Endothelial cell of umbilical vein (primary cell): ENCODE measurements around the gene EEFSEC. TPM values are rescaled to one million over a fixed set of nuclear protein-coding genes. Genes with fewer than 3 reads are reported as not detected.

Experiments
- BruUV-seq: library from RNA; stranded (reverse); fragments of 400-500 nt; replicated peaks from 2 replicates; lab custom pipeline; 2021; lab: Mats Ljungman, UMichigan
- CTCF ChIA-PET: fragments of 300-600, 350-600 bp; sonication (Branson Sonifier 250); formaldehyde crosslinking; loops from one replicate; lab custom pipeline; 2021; ENCODE audit warnings: antibody characterized with exemption, inconsistent platforms; lab: Charles Lee
- POLR2A ChIA-PET: fragments of 300-600, 350-600 bp; sonication (Branson Sonifier 250); formaldehyde crosslinking; loops from one replicate; lab custom pipeline; 2021; ENCODE audit warnings: antibody characterized with exemption, inconsistent platforms; lab: Charles Lee
- DNase-seq: peaks from one replicate; pipeline ENCODE4 v3.0.0-alpha.2; 2011; ENCODE audit warnings: low read depth, low spot score
- FAIRE-seq: peaks from 2 replicates; lab custom pipeline; 2011; peaks lifted over from hg19 to GRCh38; lab: Jason Lieb, UNC
- H2AFZ ChIP-seq: 2 replicates; pipeline ENCODE4 v1.6.0; 2012; ENCODE audit warnings: low read depth, low read length, control low read depth, inconsistent platforms
- H3K27ac ChIP-seq: 2 replicates; pipeline ENCODE4 v1.5.1; 2011; ENCODE audit warnings: low read depth, mild to moderate bottlenecking, control low read depth, low read length, moderate library complexity; ENCODE audit not compliant: insufficient read depth
- H3K27me3 ChIP-seq, 2 experiments: 2 replicates each; pipeline versions ENCODE4 v1.6.0 to v1.6.1; 2011; ENCODE audit warnings: low read length in 2 of 2, mixed read lengths in 1 of 2; ENCODE audit not compliant: control insufficient read depth in 2 of 2, insufficient read depth in 2 of 2
- H3K36me3 ChIP-seq, 2 experiments: 2 replicates in 1 of 2; 3 replicates in 1 of 2; pipeline ENCODE4 v1.5.1; 2011; ENCODE audit warnings: low read length in 2 of 2, mild to moderate bottlenecking in 1 of 2, moderate library complexity in 1 of 2; ENCODE audit not compliant: control insufficient read depth in 2 of 2, insufficient read depth in 2 of 2; ENCODE audit errors: extremely low read depth in 1 of 2
- H3K4me1 ChIP-seq: 3 replicates; pipeline ENCODE4 v1.5.1; 2011; ENCODE audit warnings: mild to moderate bottlenecking, low read length; ENCODE audit not compliant: control insufficient read depth, insufficient read depth; ENCODE audit errors: extremely low read depth
- H3K4me2 ChIP-seq: 2 replicates; pipeline ENCODE4 v1.6.1; 2011; ENCODE audit warnings: low read length, control low read depth, mixed read lengths; ENCODE audit not compliant: insufficient read depth
- H3K4me3 ChIP-seq, 3 experiments: fragments of 200-600 bp in 1 of 3; sonication (generic), shearing (Covaris generic) in 1 of 3; replicated peaks in 1 of 3; 2 replicates each; pipeline ENCODE4 v1.5.1; 2011 to 2016; ENCODE audit warnings: control low read depth in 3 of 3, low read length in 3 of 3, mild to moderate bottlenecking in 2 of 3, inconsistent platforms in 1 of 3, low read depth in 1 of 3, moderate library complexity in 1 of 3; ENCODE audit not compliant: insufficient read depth in 1 of 3
- H3K79me2 ChIP-seq: 2 replicates; pipeline ENCODE4 v1.6.0; 2012; ENCODE audit warnings: low read length, inconsistent platforms; ENCODE audit not compliant: control insufficient read depth, insufficient read depth
- H3K9ac ChIP-seq: replicated peaks from 2 replicates; pipeline ENCODE3; 2011; ENCODE audit warnings: low read length, control low read depth; ENCODE audit not compliant: insufficient read depth; ENCODE audit errors: extremely low read depth
- H3K9me1 ChIP-seq: replicated peaks from 3 replicates; pipeline ENCODE4 v1.6.0; 2011; ENCODE audit warnings: mild to moderate bottlenecking, low read length; ENCODE audit not compliant: control insufficient read depth, insufficient read depth; ENCODE audit errors: extremely low read depth
- H3K9me3 ChIP-seq: replicated peaks from 2 replicates; pipeline ENCODE4 v1.5.1; 2012; ENCODE audit warnings: low read length, inconsistent platforms; ENCODE audit not compliant: control insufficient read depth, insufficient read depth
- H4K20me1 ChIP-seq: replicated peaks from 2 replicates; pipeline ENCODE3; 2011; ENCODE audit warnings: mild to moderate bottlenecking, low read length; ENCODE audit not compliant: control insufficient read depth, insufficient read depth; ENCODE audit errors: extremely low read depth
- CTCF ChIP-seq, 2 donors: IDR thresholded peaks; 1 replicate in 1 of 2; 2 replicates in 1 of 2; pipeline ENCODE4 v1.5.1; 2011; ENCODE audit warnings: low read length in 2 of 2, mild to moderate bottlenecking in 2 of 2, moderate library complexity in 2 of 2, control low read depth in 1 of 2, inconsistent platforms in 1 of 2, low read depth in 1 of 2; ENCODE audit not compliant: insufficient read depth in 1 of 2; ENCODE audit errors: extremely low read depth in 1 of 2
- EZH2 ChIP-seq: IDR thresholded peaks from 2 replicates; pipeline ENCODE4 v1.6.1; 2012; ENCODE audit warnings: borderline replicate concordance, low read depth, mild to moderate bottlenecking, moderate library complexity, low read length, inconsistent platforms; ENCODE audit not compliant: severe bottlenecking
- FOS ChIP-seq: IDR thresholded peaks from 2 replicates; pipeline ENCODE4 v1.6.1; 2011; ENCODE audit warnings: mild to moderate bottlenecking, low read length, moderate library complexity, borderline replicate concordance; ENCODE audit not compliant: insufficient read depth
- GATA2 ChIP-seq: IDR thresholded peaks from 2 replicates; pipeline ENCODE4 v1.7.0; 2011; ENCODE audit warnings: low read depth, mild to moderate bottlenecking, moderate library complexity, mixed read lengths, low read length; ENCODE audit not compliant: insufficient read length, insufficient read depth
- JUN ChIP-seq: IDR thresholded peaks from 2 replicates; pipeline ENCODE4 v1.6.1; 2011; ENCODE audit warnings: borderline replicate concordance, low read depth; ENCODE audit not compliant: insufficient read length, insufficient read depth
- MAX ChIP-seq: IDR thresholded peaks from 2 replicates; pipeline ENCODE4 v1.6.1; 2011; ENCODE audit not compliant: insufficient read depth, insufficient read length
- MYC ChIP-seq: IDR thresholded peaks from one replicate; pipeline ENCODE4 v1.6.1; 2011; ENCODE audit warnings: mild to moderate bottlenecking, low read depth, low read length
- POLR2A ChIP-seq: IDR thresholded peaks from 2 replicates; pipeline ENCODE4 v1.6.1; 2012; ENCODE audit warnings: low read depth, mild to moderate bottlenecking, control low read depth, low read length
- POLR2AphosphoS5 ChIP-seq: IDR thresholded peaks from 2 replicates; pipeline ENCODE4 v1.6.1; 2012; ENCODE audit warnings: low read depth, mild to moderate bottlenecking, control low read depth, low read length, moderate library complexity; ENCODE audit not compliant: insufficient read depth
- dilution Hi-C: fragments of 300-500 bp; cut with MboI; formaldehyde crosslinking; loops from one replicate; pipeline ENCODE4 v1.15.0; 2019; ENCODE audit warnings: low sequenced_read_pairs; ENCODE audit not compliant: extremely low pct_ligation_motif_present
- intact Hi-C: fragments of 100-400 bp; cut with micrococcal nuclease; formaldehyde crosslinking; loops from one replicate; pipeline ENCODE4 v1.10.0; 2022
- polyA plus RNA-seq, 4 experiments: library from polyadenylated mRNA; depleted of rRNA in 3 of 4; stranded (reverse) in 3 of 4; unstranded in 1 of 4; fragments of >200 nt; gene quantifications; 2 replicates each; pipeline versions ENCODE4 v1.2.1 to v1.2.3, GENCODE V29; 2011 to 2012; ENCODE audit warnings: missing spikeins in 1 of 4
- total RNA-seq: library from RNA; stranded (reverse); gene quantifications from 2 replicates; pipeline ENCODE4 v1.2.3, GENCODE V29; 2021

The EEFSEC gene
- total and polyA plus RNA-seq, 2 donors (not counting 3 experiments of a cell fraction or from before 2014, with no cell fraction given): 13.1 to 14.5 TPM

GRCh38 chr3:128434524-128434923, 281.2 kb downstream of the EEFSEC start:
- TF ChIP-seq MYC (no peak), CTCF (IDR thresholded peaks at IDR 0.05; ENCODE audit: extremely low read depth in 1 of 2, insufficient read depth in 1 of 2, low read depth in 1 of 2, low read length in 2 of 2) (no peak), POLR2AphosphoS5 (no peak), EZH2 (no peak), FOS (no peak), JUN (no peak), POLR2A (no peak), MAX (no peak), GATA2 (no peak)
- H3K9me3 ChIP-seq: no peaks in the 10 kb centered on the region
- no peak overlapping the region for H3K4me2 ChIP-seq
- no peak overlapping the region for H3K4me3 ChIP-seq
- FAIRE-seq (no peak), DNase-seq (no peak)
- H3K27me3 ChIP-seq: peaks cover 29 to 36% of the 10 kb centered on the region in 2 experiments
- no peaks in the 10 kb centered on the region for H4K20me1 ChIP-seq
- no peak overlapping the region for H2AFZ ChIP-seq
- no peak overlapping the region for H3K9ac ChIP-seq
- H3K36me3 ChIP-seq: no peaks in the 10 kb centered on the region
- dilution Hi-C loops (loop anchor here (25.0 kb wide), 1 partner anchor 153 kb away; no protein-coding TSS in a partner anchor), intact Hi-C loops (no loop called here)
- no peak overlapping the region for H3K27ac ChIP-seq
- no peaks in the 10 kb centered on the region for H3K9me1 ChIP-seq
- H3K4me1 ChIP-seq: no peaks in the 10 kb centered on the region
- no TSS peak for BruUV-seq
- ChIA-PET POLR2A (no interaction called here), CTCF (interaction anchor here (0.7 to 1.6 kb wide), 5 partner anchors 9 to 174 kb away, joined by 3 to 6 read pairs (median 3); no protein-coding TSS in a partner anchor)
- no peaks in the 10 kb centered on the region for H3K79me2 ChIP-seq
